Adipocyte (in vitro differentiated cells): ENCODE results near the gene LRRC25.
"Not testable (repeated sequence)": the region's sequence is repeated elsewhere in the genome, so short reads cannot be mapped to it uniquely, and the experiment has no call there.

Experiments used
- DNase-seq: peaks from one replicate; pipeline ENCODE4 v3.0.0-alpha.2; 2015; ENCODE audit warnings: low read depth
- H3K27me3 ChIP-seq: replicated peaks from 2 replicates; pipeline ENCODE4 v1.7.0; 2013; ENCODE audit warnings: mild to moderate bottlenecking, low read length, moderate library complexity; ENCODE audit not compliant: control insufficient read depth, insufficient read depth
- H3K36me3 ChIP-seq: 2 replicates; pipeline ENCODE4 v1.7.0; 2013; ENCODE audit warnings: low read length, mild to moderate bottlenecking, moderate library complexity; ENCODE audit not compliant: control insufficient read depth, insufficient read depth, severe bottlenecking
- H3K4me1 ChIP-seq: 2 replicates; pipeline ENCODE4 v1.7.0; 2013; ENCODE audit warnings: mild to moderate bottlenecking, low read length, moderate library complexity; ENCODE audit not compliant: control insufficient read depth, insufficient read depth
- H3K4me3 ChIP-seq: 2 replicates; pipeline ENCODE4 v1.7.0; 2013; ENCODE audit warnings: mild to moderate bottlenecking, low read length, moderate library complexity
- H3K9ac ChIP-seq: 2 replicates; pipeline ENCODE4 v1.7.0; 2013; ENCODE audit warnings: mild to moderate bottlenecking, low read length, moderate library complexity
- H3K9me3 ChIP-seq: 2 replicates; pipeline ENCODE4 v1.7.0; 2013; ENCODE audit warnings: mild to moderate bottlenecking, low read length, moderate library complexity; ENCODE audit not compliant: control insufficient read depth

The LRRC25 gene

DNA sequence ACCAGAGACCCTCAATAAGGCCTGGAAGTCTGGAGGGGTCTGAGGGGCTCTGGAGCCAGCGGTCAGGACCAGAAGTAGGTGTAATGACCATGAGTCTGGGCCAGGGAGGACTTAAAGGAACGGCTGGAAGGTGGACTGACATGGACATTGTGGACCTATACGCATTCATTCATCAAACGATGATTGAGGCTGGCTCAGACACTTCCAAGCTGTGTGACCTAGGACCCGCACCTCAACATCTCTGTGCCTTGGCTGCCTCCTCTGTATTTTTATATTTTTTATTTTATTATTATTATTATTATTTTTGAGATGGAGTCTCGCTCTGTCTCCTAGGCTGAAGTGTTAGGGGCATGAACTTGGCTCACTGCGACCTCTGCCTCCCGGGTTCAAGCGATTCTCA, 9.3 kb upstream of the LRRC25 start:
- Histone ChIP-seq H3K36me3 (no peaks in the 10 kb centered on the region), H3K27me3 (no peaks in the 10 kb centered on the region)
- no peak for DNase-seq

DNA sequence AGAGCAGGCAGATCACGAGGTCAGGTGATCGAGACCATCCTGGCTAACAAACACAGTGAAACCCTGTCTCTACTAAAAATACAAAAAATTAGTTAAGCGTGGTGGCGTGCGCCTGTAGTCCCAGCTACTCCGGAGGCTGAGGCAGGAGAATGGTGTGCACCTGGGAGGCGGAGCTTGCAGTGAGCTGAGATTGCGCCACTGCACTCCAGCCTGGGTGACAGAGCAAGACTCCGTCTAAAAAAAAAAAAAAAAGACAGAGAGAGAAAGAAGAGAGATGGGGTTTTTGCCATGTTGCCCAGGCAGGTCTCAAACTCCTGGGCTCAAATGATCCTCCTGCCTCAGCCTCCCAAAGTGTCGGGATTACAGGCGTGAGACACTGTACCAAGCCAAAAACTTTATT, 8.3 kb upstream of the LRRC25 start:
- H3K36me3 ChIP-seq, H3K9me3 ChIP-seq, H3K27me3 ChIP-seq, H3K4me1 ChIP-seq, DNase-seq, H3K9ac ChIP-seq, H3K4me3 ChIP-seq: not testable (repeated sequence)

More for the DNA sequence above, 9.3 kb upstream of the LRRC25 start:
- H3K4me3 ChIP-seq = no peak overlapping the region
- no peaks in the 10 kb centered on the region for H3K9me3 ChIP-seq
- peaks cover 3% of the 10 kb centered on the region for H3K4me1 ChIP-seq
- H3K9ac ChIP-seq = no peak overlapping the region

DNA sequence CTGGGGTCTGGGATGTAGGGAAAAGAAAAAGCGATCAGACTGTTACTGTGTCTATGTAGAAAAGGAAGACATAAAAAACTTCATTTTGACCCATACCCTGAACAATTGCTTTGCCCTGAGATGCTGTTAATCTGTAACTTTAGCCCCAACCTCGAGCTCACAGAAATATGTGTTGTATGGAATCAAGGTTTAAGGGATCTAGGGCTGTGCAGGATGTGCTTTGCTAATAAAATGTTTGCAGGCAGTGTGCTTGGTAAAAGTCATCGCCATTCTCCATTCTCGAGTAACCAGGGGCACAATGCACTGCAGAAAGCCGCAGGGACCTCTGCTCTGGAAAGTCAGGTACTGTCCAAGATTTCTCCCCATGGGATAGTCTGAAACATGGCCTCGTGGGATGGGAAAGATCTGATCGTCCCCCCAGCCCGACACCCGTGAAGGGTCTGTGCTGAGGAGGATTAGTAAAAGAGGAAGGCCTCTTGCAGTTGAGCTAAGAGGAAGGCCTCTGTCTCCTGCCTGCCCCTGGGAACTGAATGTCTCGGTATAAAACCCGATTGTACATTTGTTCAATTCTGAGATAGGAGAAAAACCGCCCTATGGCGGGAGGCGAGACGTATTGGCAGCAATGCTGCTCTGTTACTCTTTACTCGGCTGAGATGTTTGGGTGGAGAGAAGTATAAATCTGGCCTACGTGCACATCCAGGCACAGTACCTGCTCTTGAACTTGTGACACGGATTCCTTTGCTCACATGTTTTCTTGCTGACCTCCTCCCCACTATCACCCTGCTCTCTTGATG, 5.2 kb upstream of the LRRC25 start:
- H3K4me3 ChIP-seq, DNase-seq, H3K27me3 ChIP-seq: not testable (repeated sequence)

DNA sequence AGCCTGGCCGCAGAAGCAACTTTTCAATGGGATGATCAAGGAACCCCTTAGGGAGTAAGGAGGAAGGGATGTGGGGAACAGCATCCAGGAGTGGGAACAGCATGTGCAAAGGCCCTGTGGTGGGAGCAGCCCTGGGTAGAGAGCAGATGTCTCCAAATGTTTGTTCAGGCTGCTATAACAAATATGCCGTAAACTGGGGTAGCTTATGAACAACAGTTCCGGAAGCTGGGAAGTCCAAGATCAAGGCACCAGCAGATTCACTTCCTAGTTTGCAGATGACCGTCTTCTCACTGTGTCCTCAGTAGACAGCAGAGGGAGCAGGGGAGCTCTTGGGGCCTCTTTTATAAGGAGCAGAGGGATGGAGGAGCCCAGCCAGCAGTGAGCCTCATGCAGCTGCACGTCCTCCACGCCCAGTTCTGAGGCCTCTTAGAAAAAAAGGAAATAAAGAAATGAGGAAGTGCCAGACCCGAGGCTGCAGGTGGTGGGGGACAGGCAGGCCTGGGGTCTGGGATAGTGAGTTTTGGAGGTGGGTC, 4.2 kb upstream of the LRRC25 start:
- peaks cover 7% of the 10 kb centered on the region for H3K27me3 ChIP-seq
- no peak overlapping the region for H3K4me3 ChIP-seq
- H3K9ac ChIP-seq = no peak overlapping the region
- H3K4me1 ChIP-seq = peaks cover 7% of the 10 kb centered on the region
- no peaks in the 10 kb centered on the region for H3K36me3 ChIP-seq
- H3K9me3 ChIP-seq = no peaks in the 10 kb centered on the region
- peak; percentile 67 for DNase-seq

More for the DNA sequence above, 5.2 kb upstream of the LRRC25 start:
- H3K4me1 ChIP-seq, H3K9ac ChIP-seq, H3K36me3 ChIP-seq, H3K9me3 ChIP-seq: not testable (repeated sequence)

DNA sequence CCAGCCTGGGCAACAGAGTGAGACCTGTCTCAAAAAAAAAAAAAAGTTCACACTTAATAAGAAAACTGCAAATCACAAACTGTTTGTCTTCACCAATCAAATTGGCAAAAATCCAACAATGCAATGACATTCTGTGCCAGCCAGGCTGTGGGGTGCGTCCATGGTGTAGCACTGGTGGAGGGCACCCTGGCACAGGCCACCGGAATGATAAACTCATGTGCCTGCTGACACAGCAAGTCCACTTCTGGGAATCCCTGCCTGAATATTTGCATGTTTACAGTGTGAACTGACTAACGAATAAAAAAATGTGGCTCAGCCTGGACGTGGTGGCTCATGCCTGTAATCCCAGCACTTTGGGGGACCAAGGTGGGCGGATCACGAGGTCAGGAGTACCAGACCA, 1.6 kb upstream of the LRRC25 start:
- peak; percentile 50 for DNase-seq
- Histone ChIP-seq H3K9me3 (no peaks in the 10 kb centered on the region), H3K36me3 (no peaks in the 10 kb centered on the region), H3K9ac (no peak overlapping the region), H3K4me1 (peaks cover 7% of the 10 kb centered on the region), H3K27me3 (peaks cover 7% of the 10 kb centered on the region), H3K4me3 (no peak overlapping the region)

DNA sequence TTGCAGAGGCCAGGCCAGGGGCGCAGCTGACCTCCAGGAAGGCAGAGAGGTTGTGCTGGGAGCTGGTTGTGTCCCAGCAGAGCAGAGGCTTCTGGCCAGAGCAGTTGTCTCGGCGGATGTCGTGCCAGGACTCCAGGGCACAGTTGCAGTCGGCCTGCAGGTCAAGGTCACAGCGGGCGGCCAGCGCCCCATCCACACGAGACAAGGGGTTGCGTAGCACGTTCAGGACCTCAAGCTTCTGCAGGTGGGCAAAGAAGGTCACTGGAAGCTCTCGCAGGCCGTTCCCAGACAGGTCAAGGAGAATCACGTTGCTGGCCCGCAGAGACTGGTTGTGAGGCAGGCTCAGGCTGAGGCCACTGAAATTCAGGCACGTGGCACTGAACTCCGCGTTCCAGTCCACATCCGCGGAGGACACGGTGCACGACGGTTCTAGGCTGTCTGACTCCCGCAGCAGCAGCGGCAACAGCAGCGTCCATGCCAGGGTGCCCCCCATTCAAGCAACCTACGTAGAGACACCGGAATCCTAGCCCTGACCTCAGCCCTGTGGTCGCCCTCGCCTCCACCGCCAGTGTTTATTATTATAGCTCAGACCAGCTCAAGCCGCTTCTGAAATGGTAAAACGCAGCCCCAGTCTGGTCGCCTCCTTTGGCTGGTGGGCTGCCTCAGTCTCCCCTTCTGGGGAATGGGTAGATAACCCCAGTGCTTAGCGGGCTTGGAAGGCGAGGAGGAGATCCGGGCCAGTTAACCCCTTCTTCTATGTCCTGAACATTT, 766 bp downstream of the LRRC25 start:
- no peak overlapping the region for H3K4me3 ChIP-seq
- no peak for DNase-seq

DNA sequence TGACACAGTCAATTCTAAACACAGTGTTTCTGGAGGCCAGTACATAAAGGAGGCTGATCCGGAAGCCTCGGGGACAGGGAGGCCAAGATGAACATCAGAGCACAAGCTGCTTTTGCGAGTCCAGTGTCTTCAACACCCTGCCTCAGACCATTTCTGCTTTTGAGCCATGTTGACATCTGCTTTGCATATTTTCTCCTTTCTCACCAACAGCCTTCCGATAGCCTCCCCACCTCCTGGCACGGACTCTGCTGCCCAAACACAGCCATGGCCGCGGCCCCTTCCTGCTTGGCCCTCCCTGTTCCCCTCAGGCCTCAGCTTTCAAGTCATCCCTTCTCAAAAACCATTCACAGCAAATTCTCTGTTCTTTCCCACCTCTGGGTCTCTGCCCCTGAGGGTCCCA, 3.6 kb downstream of the LRRC25 start:
- DNase-seq = no peak
- H3K36me3 ChIP-seq = no peaks in the 10 kb centered on the region
- peaks cover 7% of the 10 kb centered on the region for H3K27me3 ChIP-seq
- peaks cover 3% of the 10 kb centered on the region for H3K4me1 ChIP-seq
- no peak overlapping the region for H3K4me3 ChIP-seq
- H3K9me3 ChIP-seq = no peaks in the 10 kb centered on the region
- H3K9ac ChIP-seq = no peak overlapping the region

More for the DNA sequence above, 766 bp downstream of the LRRC25 start:
- H3K9ac ChIP-seq = no peak overlapping the region
- no peaks in the 10 kb centered on the region for H3K9me3 ChIP-seq
- peaks cover 7% of the 10 kb centered on the region for H3K27me3 ChIP-seq
- H3K36me3 ChIP-seq = no peaks in the 10 kb centered on the region
- peaks cover 7% of the 10 kb centered on the region for H3K4me1 ChIP-seq

DNA sequence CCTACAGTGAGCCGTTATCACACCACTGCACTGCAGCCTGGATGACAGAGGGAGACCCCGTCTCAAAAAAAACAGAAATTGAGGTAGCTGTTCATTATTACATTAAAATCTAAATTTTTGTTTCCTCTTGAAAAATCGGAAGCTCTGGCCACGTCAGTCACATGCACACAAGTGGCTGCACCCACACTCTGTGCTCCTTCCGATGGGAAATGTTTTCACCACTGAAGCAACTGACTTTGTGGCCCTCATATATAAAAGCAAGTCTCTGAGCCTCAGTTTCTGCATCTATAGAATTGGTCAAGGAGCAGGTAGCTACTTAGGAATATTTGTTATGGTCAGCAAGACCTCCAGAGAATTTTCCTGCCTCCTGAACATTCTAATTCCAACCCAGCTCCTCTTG, 4.5 kb downstream of the LRRC25 start:
- Histone ChIP-seq H3K4me3 (no peak overlapping the region), H3K36me3 (no peaks in the 10 kb centered on the region), H3K9ac (no peak overlapping the region), H3K4me1 (peaks cover 3% of the 10 kb centered on the region), H3K27me3 (peaks cover 5% of the 10 kb centered on the region), H3K9me3 (no peaks in the 10 kb centered on the region)
- no peak for DNase-seq

DNA sequence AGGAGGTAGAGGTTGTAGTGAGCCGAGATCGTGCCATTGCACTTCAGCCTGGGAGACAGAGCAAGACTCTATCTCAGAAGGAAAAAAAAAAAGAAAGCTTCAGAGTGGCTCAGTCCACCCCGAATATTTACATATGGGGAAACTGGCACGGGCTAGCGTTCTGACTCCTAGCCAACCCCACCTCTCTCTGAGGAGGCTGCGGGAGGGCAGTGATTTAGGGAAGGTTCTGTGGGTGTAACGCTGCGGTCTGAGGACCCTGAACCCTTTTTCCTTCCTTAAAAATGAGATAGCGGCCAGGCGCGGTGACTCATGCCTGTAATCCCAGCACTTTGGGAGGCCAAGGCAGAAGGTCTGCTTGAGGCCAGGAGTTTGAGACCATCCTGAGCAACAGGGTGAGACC, 5.0 kb downstream of the LRRC25 start:
- Histone ChIP-seq H3K36me3 (no peaks in the 10 kb centered on the region), H3K4me3 (no peak overlapping the region)
- no peak for DNase-seq

DNA sequence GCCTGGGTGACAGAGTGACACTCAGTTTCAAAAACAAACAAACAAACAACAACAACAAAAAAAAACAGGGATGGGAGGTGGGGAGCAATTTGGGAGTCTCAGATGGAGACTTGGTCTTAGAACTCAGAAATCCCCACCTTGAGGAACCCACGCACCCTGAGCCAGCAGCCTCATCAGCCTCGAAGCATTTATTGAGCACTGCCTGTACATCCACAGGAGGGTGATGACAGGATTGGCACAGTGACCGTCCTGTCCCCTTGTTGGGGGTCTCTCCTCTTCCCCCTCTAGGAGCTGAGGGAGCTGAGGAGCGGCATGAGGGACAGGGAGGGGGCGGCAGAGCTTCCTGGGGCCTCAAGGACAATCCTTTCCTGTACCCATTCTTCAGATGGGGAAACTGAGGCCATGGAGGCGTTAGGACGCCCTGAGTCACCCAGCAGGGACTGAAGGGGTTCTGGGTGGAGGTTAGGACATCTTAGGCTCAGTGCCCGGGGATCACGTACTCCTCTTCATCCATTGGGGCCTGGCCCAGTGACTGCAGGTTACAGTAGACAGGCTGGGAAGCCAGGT, 5.8 kb downstream of the LRRC25 start:
- no peak for DNase-seq
- Histone ChIP-seq H3K4me1 (peaks cover 9% of the 10 kb centered on the region), H3K36me3 (no peaks in the 10 kb centered on the region), H3K4me3 (no peak overlapping the region), H3K27me3 (no peaks in the 10 kb centered on the region), H3K9me3 (no peaks in the 10 kb centered on the region), H3K9ac (no peak overlapping the region)

More for the DNA sequence above, 5.0 kb downstream of the LRRC25 start:
- H3K9me3 ChIP-seq = no peaks in the 10 kb centered on the region
- H3K9ac ChIP-seq = no peak overlapping the region
- H3K27me3 ChIP-seq = peaks cover under 1% of the 10 kb centered on the region
- peaks cover 3% of the 10 kb centered on the region for H3K4me1 ChIP-seq
